CD4-positive, CD25-positive, alpha-beta regulatory T cell (primary cell): Measurements from ENCODE around the gene PGA5. TPM values are rescaled to one million over a fixed set of nuclear protein-coding genes. Genes with fewer than 3 reads are reported as not detected.
A peak's percentile ranks its signal among the peaks of the same experiment; 100 is the strongest.
"Not testable (repeated sequence)": the region's sequence is repeated elsewhere in the genome, so short reads cannot be mapped to it uniquely, and the experiment has no call there.

ENCODE experiments used
- ATAC-seq, 2 donors: fragments of 150-1000 bp; cut with Tn5 transposase; one replicate each; pipeline ENCODE4 v1.10.0; 2021; ENCODE audit warnings: low read depth in 2 of 2, moderate number of reproducible peaks in 2 of 2, moderate library complexity in 1 of 2
- DNase-seq, 3 donors: peaks; one replicate each; pipeline versions ENCODE4 v3.0.0 to v3.0.0-alpha.2; 2012 to 2022; ENCODE audit warnings: mixed read lengths in 1 of 3
- H3K27ac ChIP-seq: one replicate; pipeline ENCODE4 v1.7.0; 2013; ENCODE audit warnings: mild to moderate bottlenecking, low read length; ENCODE audit not compliant: insufficient read depth, poor library complexity, severe bottlenecking
- H3K27me3 ChIP-seq: one replicate; pipeline ENCODE4 v1.7.0; 2013; ENCODE audit warnings: low read length; ENCODE audit not compliant: control insufficient read depth, insufficient read depth
- H3K36me3 ChIP-seq: one replicate; pipeline ENCODE4 v1.7.0; 2013; ENCODE audit warnings: mild to moderate bottlenecking, low read length, moderate library complexity; ENCODE audit not compliant: control insufficient read depth, insufficient read depth
- H3K4me1 ChIP-seq: 2 replicates; pipeline ENCODE4 v1.7.0; 2013; ENCODE audit warnings: mild to moderate bottlenecking, low read length; ENCODE audit not compliant: insufficient read depth, control insufficient read depth, poor library complexity, severe bottlenecking
- H3K4me3 ChIP-seq: one replicate; pipeline ENCODE4 v1.7.0; 2013; ENCODE audit warnings: low read depth, mild to moderate bottlenecking, low read length, moderate library complexity
- H3K9me3 ChIP-seq, 2 experiments: 1 replicate in 1 of 2; 2 replicates in 1 of 2; pipeline ENCODE4 v1.7.0; 2013; ENCODE audit warnings: low read length in 2 of 2, mild to moderate bottlenecking in 1 of 2, moderate library complexity in 1 of 2; ENCODE audit not compliant: control insufficient read depth in 2 of 2
- H3K27ac Mint-ChIP-seq, 3 donors: one replicate each; pipeline ENCODE4 v1.8.0; 2020 to 2022; ENCODE audit warnings: mild to moderate bottlenecking in 3 of 3, mixed read lengths in 3 of 3, moderate library complexity in 2 of 3
- H3K27me3 Mint-ChIP-seq: one replicate; pipeline ENCODE4 v1.8.0; 2022; ENCODE audit warnings: mild to moderate bottlenecking, mixed read lengths
- H3K36me3 Mint-ChIP-seq: one replicate; pipeline ENCODE4 v1.8.0; 2020; ENCODE audit warnings: mixed read lengths
- H3K4me1 Mint-ChIP-seq, 4 donors: one replicate each; pipeline ENCODE4 v1.8.0; 2020 to 2022; ENCODE audit warnings: mixed read lengths in 4 of 4, mild to moderate bottlenecking in 1 of 4
- H3K4me3 Mint-ChIP-seq, 4 donors: one replicate each; pipeline ENCODE4 v1.8.0; 2020 to 2022; ENCODE audit warnings: mild to moderate bottlenecking in 4 of 4, mixed read lengths in 4 of 4, moderate library complexity in 3 of 4
- H3K9me3 Mint-ChIP-seq, 7 donors: one replicate each; pipeline ENCODE4 v1.8.0; 2020 to 2022; ENCODE audit warnings: mixed read lengths in 7 of 7, mild to moderate bottlenecking in 3 of 7, moderate library complexity in 2 of 7
- polyA plus RNA-seq, 4 donors: library from polyadenylated mRNA; unstranded; fragments of 300-500 nt; fragmentation: Illumina TruSeq; gene quantifications; one replicate each; pipeline ENCODE4 v1.2.3, GENCODE V29; 2021
- total RNA-seq: library from RNA; stranded (reverse); gene quantifications from one replicate; pipeline ENCODE4 v1.2.3, GENCODE V29; 2022

Gene PGA5
- total RNA-seq, result not detected
- not detected for polyA plus RNA-seq

DNA sequence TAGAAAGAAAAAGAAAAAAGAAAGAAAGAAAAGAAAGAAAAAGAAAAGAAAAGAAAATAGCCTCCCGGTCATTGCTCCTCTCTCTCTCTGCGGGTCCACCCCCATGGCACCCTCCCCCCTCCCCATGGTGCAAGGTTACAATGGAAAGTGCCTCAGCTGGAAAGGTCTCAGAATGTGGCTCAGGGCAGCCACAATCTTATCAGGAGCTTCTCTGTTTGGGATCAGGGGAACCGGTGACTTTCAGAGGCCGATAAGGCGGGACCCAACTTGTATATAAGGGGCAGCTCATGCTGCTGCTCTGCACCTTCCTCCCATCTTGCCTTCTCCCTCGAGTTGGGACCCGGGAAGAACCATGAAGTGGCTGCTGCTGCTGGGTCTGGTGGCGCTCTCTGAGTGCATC, at the start of gene PGA5:
TSS of gene PGA5 (plus strand) at position 301 of the 400 bp plus-strand sequence. CDS start at position 353, 52 bp downstream.
- H3K27ac Mint-ChIP-seq, DNase-seq: not testable (repeated sequence)

DNA sequence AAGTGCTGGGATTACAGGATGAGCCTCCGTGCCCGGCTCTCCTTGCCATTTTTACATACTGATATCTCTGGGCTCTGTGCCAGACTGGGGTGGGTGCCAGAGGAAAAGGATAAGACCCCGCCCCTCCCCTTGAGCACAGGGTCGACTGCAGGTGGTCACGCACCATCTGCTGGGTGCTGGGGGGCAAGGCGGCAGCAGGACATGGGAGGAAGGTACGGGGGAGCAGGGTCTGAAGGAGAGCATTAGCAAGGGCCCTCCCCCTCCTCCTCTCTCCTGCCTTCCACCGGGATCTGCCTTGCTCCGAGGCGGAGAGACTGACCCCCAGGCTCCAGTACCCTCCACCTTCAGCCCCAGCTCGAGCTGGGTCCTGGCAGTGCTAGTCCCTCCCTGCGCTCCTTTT, 47.4 kb upstream of the PGA5 start:
- Histone ChIP-seq H3K27me3 (no peaks in the 10 kb centered on the region), H3K4me3 (no peak overlapping the region), H3K4me1 (no peaks in the 10 kb centered on the region), H3K27ac (no peak overlapping the region), H3K9me3 (no peaks in the 10 kb centered on the region), H3K36me3 (no peaks in the 10 kb centered on the region)
- H3K27me3 Mint-ChIP-seq, result peaks cover 11% of the 10 kb centered on the region
- no peaks in the 10 kb centered on the region for H3K4me1 Mint-ChIP-seq
- DNase-seq (no peak), ATAC-seq (no peak)
- no peaks in the 10 kb centered on the region for H3K9me3 Mint-ChIP-seq
- H3K4me3 Mint-ChIP-seq, result no peak overlapping the region
- H3K27ac Mint-ChIP-seq, result peak overlapping the region in 1 of 3 donors; percentile 26
- H3K36me3 Mint-ChIP-seq, result no peaks in the 10 kb centered on the region

More for the DNA sequence above, at the start of gene PGA5:
- not testable (repeated sequence) for H3K27me3 Mint-ChIP-seq, H3K4me3 Mint-ChIP-seq, ATAC-seq, H3K27me3 ChIP-seq, H3K36me3 Mint-ChIP-seq, H3K27ac ChIP-seq, H3K36me3 ChIP-seq, H3K9me3 Mint-ChIP-seq, H3K9me3 ChIP-seq, H3K4me3 ChIP-seq, H3K4me1 ChIP-seq, H3K4me1 Mint-ChIP-seq

DNA sequence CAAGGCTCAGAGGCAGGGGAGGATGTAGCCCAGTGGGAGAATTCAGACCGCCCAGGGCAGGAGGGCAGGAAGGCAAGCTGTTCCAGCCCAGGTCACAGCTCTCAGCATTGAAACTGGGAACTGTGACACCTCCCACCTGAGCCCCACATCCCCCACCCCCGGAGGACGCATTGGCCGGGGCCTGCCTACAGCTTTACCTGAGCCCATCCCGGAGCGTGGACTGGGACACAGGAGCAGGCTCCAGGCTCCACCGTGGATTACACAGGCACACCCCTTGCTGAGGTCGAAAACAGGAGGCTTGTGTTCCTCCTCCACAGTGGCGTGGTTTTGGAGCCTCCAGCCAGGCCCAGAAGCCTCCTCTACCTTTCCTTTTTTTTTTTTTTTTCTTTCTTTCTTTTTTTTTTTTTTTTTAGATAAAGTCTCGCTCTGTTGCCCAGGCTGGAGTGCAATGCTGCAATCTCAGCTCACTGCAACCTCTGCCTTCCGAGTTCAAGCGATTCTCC, 46.8 kb upstream of the PGA5 start:
- peaks cover 11% of the 10 kb centered on the region for H3K27me3 Mint-ChIP-seq
- H3K4me1 Mint-ChIP-seq, result no peaks in the 10 kb centered on the region
- Histone ChIP-seq H3K27ac (no peak overlapping the region), H3K4me3 (no peak overlapping the region), H3K36me3 (no peaks in the 10 kb centered on the region), H3K27me3 (peaks cover 3% of the 10 kb centered on the region), H3K9me3 (no peaks in the 10 kb centered on the region), H3K4me1 (no peaks in the 10 kb centered on the region)
- no peak for DNase-seq
- H3K27ac Mint-ChIP-seq, result no peak overlapping the region
- no peaks in the 10 kb centered on the region for H3K36me3 Mint-ChIP-seq
- no peak overlapping the region for H3K4me3 Mint-ChIP-seq
- H3K9me3 Mint-ChIP-seq, result peaks cover 0 to 1% (median 0%) of the 10 kb centered on the region in 7 donors
- no peak for ATAC-seq

DNA sequence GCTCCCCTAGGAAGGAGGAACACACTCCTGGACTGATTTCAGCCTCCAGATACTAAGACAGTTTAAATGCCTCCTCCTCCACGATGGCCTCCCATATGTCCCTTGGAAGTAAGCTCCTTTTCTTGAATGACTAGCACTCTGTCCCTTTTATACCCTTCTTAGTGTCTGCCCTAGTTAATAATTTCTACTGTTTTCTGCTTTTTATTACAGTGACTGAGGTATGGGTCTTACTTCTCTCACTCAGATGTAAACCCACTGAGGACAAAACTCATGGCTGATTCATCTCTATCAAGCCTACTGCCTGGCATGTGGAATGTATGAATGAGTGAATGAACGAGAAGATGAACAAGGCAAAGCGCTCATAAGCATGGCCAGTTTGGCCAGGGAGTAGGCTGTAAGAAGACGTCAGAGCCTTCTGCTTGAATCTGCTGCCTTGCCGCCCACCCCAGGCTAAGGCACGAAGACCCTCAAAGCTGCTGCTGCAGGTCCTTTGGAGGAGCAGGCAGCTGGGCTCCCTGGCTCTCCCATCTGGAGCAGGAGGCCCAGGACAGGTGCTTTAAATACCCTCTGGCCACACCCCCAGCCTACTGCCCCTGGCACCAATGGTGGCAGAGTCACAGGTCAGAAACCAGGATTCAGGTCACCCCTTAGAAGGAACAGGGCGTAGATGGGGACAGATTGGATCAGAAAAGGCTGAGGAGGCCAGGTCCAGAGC, 45.8 kb upstream of the PGA5 start:
- peaks cover 7% of the 10 kb centered on the region for H3K27me3 Mint-ChIP-seq
- H3K4me3 Mint-ChIP-seq, result no peak overlapping the region
- Histone ChIP-seq H3K27me3 (peaks cover 3% of the 10 kb centered on the region), H3K4me3 (no peak overlapping the region), H3K4me1 (no peaks in the 10 kb centered on the region), H3K9me3 (no peaks in the 10 kb centered on the region), H3K27ac (no peak overlapping the region), H3K36me3 (no peaks in the 10 kb centered on the region)
- H3K9me3 Mint-ChIP-seq, result peaks cover 0 to 3% (median 0%) of the 10 kb centered on the region in 7 donors
- no peaks in the 10 kb centered on the region for H3K4me1 Mint-ChIP-seq
- no peak overlapping the region for H3K27ac Mint-ChIP-seq
- H3K36me3 Mint-ChIP-seq, result no peaks in the 10 kb centered on the region
- DNase-seq (no peak), ATAC-seq (no peak)

DNA sequence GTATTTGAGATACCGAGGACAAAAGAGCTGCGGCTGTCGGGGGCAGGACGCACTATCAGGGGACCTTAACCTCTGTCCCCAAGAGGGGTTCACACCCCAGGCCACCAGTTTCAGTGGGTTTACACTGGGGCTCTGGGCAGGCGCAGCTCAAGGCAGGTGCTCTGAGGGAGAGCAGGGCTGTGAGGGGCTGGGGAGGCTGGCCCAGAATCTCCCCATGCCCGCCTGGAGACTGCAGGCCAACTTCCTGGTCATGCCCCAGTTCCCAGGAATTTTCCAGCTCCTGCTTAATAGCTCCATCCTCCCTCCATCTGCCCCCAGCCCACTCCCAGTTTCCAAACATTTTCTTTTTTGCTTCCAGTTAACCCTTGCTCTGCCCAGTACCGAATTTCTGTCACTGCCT, 45.3 kb upstream of the PGA5 start:
- no peak overlapping the region for H3K4me3 Mint-ChIP-seq
- Histone ChIP-seq H3K9me3 (no peaks in the 10 kb centered on the region), H3K27ac (no peak overlapping the region), H3K36me3 (no peaks in the 10 kb centered on the region), H3K4me1 (no peaks in the 10 kb centered on the region), H3K4me3 (no peak overlapping the region), H3K27me3 (peaks cover 3% of the 10 kb centered on the region)
- no peaks in the 10 kb centered on the region for H3K36me3 Mint-ChIP-seq
- ATAC-seq, result no peak
- no peaks in the 10 kb centered on the region for H3K4me1 Mint-ChIP-seq
- H3K27me3 Mint-ChIP-seq, result peaks cover 12% of the 10 kb centered on the region
- H3K9me3 Mint-ChIP-seq, result peaks cover 0 to 3% (median 0%) of the 10 kb centered on the region in 7 donors
- DNase-seq, result no peak
- no peak overlapping the region for H3K27ac Mint-ChIP-seq

DNA sequence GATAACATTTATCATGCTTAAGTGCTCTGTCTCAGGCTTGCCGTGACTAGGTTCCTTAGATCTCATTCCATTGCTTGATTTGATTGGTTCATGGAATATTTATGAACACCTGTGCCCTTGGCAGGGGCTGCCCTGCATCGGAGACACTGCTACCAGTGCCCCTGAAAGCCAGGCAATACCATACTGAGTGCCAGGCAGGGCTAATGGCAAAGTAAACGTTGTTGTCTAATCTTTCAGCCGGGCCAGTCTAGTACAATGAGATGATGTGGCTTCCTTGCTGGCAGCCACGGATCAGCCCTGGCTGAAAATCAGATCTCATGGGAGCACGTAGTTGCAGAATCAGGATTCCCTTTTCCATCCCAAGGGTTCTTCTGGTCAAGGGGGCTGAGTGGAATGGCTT, 42.6 kb upstream of the PGA5 start:
- H3K4me1 ChIP-seq, result no peaks in the 10 kb centered on the region
- no peak for DNase-seq

GRCh38 chr11:61198948-61199523, 41.9 kb upstream of the PGA5 start:
- no peak overlapping the region for H3K4me3 ChIP-seq
- Mint-ChIP-seq H3K4me3 (no peak overlapping the region), H3K4me1 (no peaks in the 10 kb centered on the region), H3K27ac (no peak overlapping the region), H3K27me3 (peaks cover 28% of the 10 kb centered on the region), H3K36me3 (no peaks in the 10 kb centered on the region), H3K9me3 (peaks cover 0 to 3% (median 0%) of the 10 kb centered on the region in 7 donors)
- no peak for DNase-seq
- H3K9me3 ChIP-seq, result no peaks in the 10 kb centered on the region
- no peaks in the 10 kb centered on the region for H3K36me3 ChIP-seq
- no peak overlapping the region for H3K27ac ChIP-seq
- ATAC-seq, result no peak
- H3K27me3 ChIP-seq, result peaks cover 3% of the 10 kb centered on the region
- no peaks in the 10 kb centered on the region for H3K4me1 ChIP-seq

More for the DNA sequence above, 42.6 kb upstream of the PGA5 start:
- Mint-ChIP-seq H3K27me3 (peaks cover 28% of the 10 kb centered on the region), H3K27ac (no peak overlapping the region), H3K36me3 (no peaks in the 10 kb centered on the region), H3K4me3 (no peak overlapping the region), H3K4me1 (no peaks in the 10 kb centered on the region), H3K9me3 (peaks cover 0 to 3% (median 0%) of the 10 kb centered on the region in 7 donors)
- Histone ChIP-seq H3K4me3 (no peak overlapping the region), H3K27me3 (peaks cover 3% of the 10 kb centered on the region), H3K36me3 (no peaks in the 10 kb centered on the region), H3K9me3 (no peaks in the 10 kb centered on the region), H3K27ac (no peak overlapping the region)
- ATAC-seq, result no peak

GRCh38 chr11:61201476-61201875, 39.5 kb upstream of the PGA5 start:
- no peak overlapping the region for H3K4me3 Mint-ChIP-seq
- Histone ChIP-seq H3K27ac (no peak overlapping the region), H3K27me3 (peaks cover 3% of the 10 kb centered on the region), H3K9me3 (no peaks in the 10 kb centered on the region), H3K4me3 (no peak overlapping the region), H3K4me1 (no peaks in the 10 kb centered on the region), H3K36me3 (no peaks in the 10 kb centered on the region)
- peaks cover 25% of the 10 kb centered on the region for H3K27me3 Mint-ChIP-seq
- H3K36me3 Mint-ChIP-seq, result no peaks in the 10 kb centered on the region
- DNase-seq (peak in 1 of 3 donors; percentile 8), ATAC-seq (no peak)
- no peaks in the 10 kb centered on the region for H3K4me1 Mint-ChIP-seq
- peaks cover 0 to 3% (median 0%) of the 10 kb centered on the region in 7 donors for H3K9me3 Mint-ChIP-seq
- H3K27ac Mint-ChIP-seq, result no peak overlapping the region
